ENCODE data around the gene JUN. TPM values are rescaled to one million over a fixed set of nuclear protein-coding genes. Genes with fewer than 3 reads are reported as not detected.

Gene JUN
- total RNA-seq, 4 donors from 2014 or later: 64.2 to 121 (median 85.9) TPM

- TF ChIP-seq CTCF (IDR thresholded peaks at IDR 0.05; ENCODE audit: low read depth): no peak
Measured at GRCh38 chr1:58754073-58754613, 29.7 kb downstream of the JUN start.

GRCh38 chr1:58753431-58753866 is 30.4 kb downstream of the JUN start:
- no peak for TF ChIP-seq CTCF (IDR thresholded peaks at IDR 0.05; ENCODE audit: low read depth)

GRCh38 chr1:58749646-58750045 is 34.2 kb downstream of the JUN start:
- TF ChIP-seq CTCF (IDR thresholded peaks at IDR 0.05; ENCODE audit: low read depth): no peak

- no peak for TF ChIP-seq CTCF (IDR thresholded peaks at IDR 0.05; ENCODE audit: low read depth)
Measured at GRCh38 chr1:58748666-58749065, 35.2 kb downstream of the JUN start.

GRCh38 chr1:58746757-58747156 is 37.1 kb downstream of the JUN start:
- no peak for TF ChIP-seq CTCF (IDR thresholded peaks at IDR 0.05; ENCODE audit: low read depth)

GRCh38 chr1:58746182-58746581 is 37.7 kb downstream of the JUN start:
- TF ChIP-seq CTCF (IDR thresholded peaks at IDR 0.05; ENCODE audit: low read depth): no peak

- no peak for TF ChIP-seq CTCF (IDR thresholded peaks at IDR 0.05; ENCODE audit: low read depth)
Measured at GRCh38 chr1:58745666-58746065, 38.2 kb downstream of the JUN start.
